ENCODE data around the gene RHBDL3.

GRCh38 chr17:32349503-32349853 is 83.8 kb downstream of the RHBDL3 start:
- TF ChIP-seq FOXS1 (CRISPR knock-in tag; IDR thresholded peaks at IDR 0.05) (no peak), SMC3 (IDR thresholded peaks at IDR 0.05) (no peak), POLR2A (IDR thresholded peaks at IDR 0.05; ENCODE audit: low read length) (no peak), EP300 (IDR thresholded peaks at IDR 0.05) (no peak), USF2 (IDR thresholded peaks at IDR 0.05) (no peak), BHLHE40 (IDR thresholded peaks at IDR 0.05; ENCODE audit: low read depth, low read length) (no peak), CBX2 (IDR thresholded peaks at IDR 0.05; ENCODE audit: borderline replicate concordance, low read depth) (no peak), RNF2 (IDR thresholded peaks at IDR 0.05; ENCODE audit: borderline replicate concordance, low read depth) (no peak), RAD21 (conservative IDR thresholded peaks at IDR 0.05 in 1 of 2, IDR thresholded peaks at IDR 0.05 in 1 of 2) (no peak), JUN (IDR thresholded peaks at IDR 0.05) (no peak)
- TF ChIP-seq, protein P1, sequence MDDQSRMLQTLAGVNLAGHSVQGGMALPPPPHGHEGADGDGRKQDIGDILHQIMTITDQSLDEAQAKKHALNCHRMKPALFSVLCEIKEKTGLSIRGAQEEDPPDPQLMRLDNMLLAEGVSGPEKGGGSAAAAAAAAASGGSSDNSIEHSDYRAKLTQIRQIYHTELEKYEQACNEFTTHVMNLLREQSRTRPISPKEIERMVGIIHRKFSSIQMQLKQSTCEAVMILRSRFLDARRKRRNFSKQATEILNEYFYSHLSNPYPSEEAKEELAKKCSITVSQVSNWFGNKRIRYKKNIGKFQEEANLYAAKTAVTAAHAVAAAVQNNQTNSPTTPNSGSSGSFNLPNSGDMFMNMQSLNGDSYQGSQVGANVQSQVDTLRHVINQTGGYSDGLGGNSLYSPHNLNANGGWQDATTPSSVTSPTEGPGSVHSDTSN (IDR thresholded peaks at IDR 0.05), result no peak
- TF ChIP-seq, protein P2, sequence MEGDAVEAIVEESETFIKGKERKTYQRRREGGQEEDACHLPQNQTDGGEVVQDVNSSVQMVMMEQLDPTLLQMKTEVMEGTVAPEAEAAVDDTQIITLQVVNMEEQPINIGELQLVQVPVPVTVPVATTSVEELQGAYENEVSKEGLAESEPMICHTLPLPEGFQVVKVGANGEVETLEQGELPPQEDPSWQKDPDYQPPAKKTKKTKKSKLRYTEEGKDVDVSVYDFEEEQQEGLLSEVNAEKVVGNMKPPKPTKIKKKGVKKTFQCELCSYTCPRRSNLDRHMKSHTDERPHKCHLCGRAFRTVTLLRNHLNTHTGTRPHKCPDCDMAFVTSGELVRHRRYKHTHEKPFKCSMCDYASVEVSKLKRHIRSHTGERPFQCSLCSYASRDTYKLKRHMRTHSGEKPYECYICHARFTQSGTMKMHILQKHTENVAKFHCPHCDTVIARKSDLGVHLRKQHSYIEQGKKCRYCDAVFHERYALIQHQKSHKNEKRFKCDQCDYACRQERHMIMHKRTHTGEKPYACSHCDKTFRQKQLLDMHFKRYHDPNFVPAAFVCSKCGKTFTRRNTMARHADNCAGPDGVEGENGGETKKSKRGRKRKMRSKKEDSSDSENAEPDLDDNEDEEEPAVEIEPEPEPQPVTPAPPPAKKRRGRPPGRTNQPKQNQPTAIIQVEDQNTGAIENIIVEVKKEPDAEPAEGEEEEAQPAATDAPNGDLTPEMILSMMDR (IDR thresholded peaks at IDR 0.05), result no peak

Data from A549 (cell line).